Adipocyte (in vitro differentiated cells): ENCODE results near the gene POLR1G.
"Not testable (repeated sequence)": the region's sequence is repeated elsewhere in the genome, so short reads cannot be mapped to it uniquely, and the experiment has no call there.

Experiments
- DNase-seq: peaks from one replicate; pipeline ENCODE4 v3.0.0-alpha.2; 2015; ENCODE audit warnings: low read depth
- H3K27me3 ChIP-seq: replicated peaks from 2 replicates; pipeline ENCODE4 v1.7.0; 2013; ENCODE audit warnings: mild to moderate bottlenecking, low read length, moderate library complexity; ENCODE audit not compliant: control insufficient read depth, insufficient read depth
- H3K36me3 ChIP-seq: 2 replicates; pipeline ENCODE4 v1.7.0; 2013; ENCODE audit warnings: low read length, mild to moderate bottlenecking, moderate library complexity; ENCODE audit not compliant: control insufficient read depth, insufficient read depth, severe bottlenecking
- H3K4me1 ChIP-seq: 2 replicates; pipeline ENCODE4 v1.7.0; 2013; ENCODE audit warnings: mild to moderate bottlenecking, low read length, moderate library complexity; ENCODE audit not compliant: control insufficient read depth, insufficient read depth
- H3K4me3 ChIP-seq: 2 replicates; pipeline ENCODE4 v1.7.0; 2013; ENCODE audit warnings: mild to moderate bottlenecking, low read length, moderate library complexity
- H3K9ac ChIP-seq: 2 replicates; pipeline ENCODE4 v1.7.0; 2013; ENCODE audit warnings: mild to moderate bottlenecking, low read length, moderate library complexity
- H3K9me3 ChIP-seq: 2 replicates; pipeline ENCODE4 v1.7.0; 2013; ENCODE audit warnings: mild to moderate bottlenecking, low read length, moderate library complexity; ENCODE audit not compliant: control insufficient read depth

POLR1G gene

DNA sequence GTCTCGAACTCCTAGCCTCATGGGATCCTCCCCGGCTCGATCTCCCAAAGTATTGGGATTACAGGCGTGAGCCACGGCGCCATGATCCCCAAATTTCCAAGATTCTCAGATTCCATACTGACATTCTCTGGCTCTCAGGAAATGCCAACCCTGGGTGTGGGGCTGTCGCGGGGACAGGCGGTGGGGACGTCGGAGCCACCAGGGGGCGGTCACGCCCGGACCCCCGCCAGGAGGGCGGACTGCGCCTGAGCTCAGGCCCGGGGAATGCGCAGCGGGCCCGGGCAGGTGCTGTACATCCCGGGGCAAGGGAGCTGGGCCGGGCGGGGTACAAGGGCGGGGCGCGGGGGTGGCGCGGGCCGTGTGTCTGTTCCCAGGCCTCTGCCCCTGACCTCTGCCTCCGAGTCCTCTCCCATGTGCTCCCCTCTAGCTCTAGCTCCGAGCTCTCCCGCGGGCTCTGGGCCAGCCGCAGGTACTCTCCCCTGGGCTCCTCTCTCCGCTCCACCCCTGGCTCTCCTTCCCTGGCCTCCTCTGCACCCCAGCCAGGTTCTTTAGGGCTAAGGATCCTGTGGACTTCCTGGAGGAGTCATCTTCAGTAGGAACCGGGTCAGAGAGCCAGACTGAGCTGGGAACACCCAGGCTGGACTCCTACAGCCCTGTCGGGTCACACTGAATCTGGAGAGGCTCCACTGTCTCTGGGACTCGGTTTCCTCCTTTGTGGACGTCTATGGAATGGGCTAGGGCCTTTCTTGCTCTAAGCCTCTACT, 4.0 kb upstream of the POLR1G start:
- Histone ChIP-seq H3K9ac (peak overlapping the region; percentile 43), H3K9me3 (no peaks in the 10 kb centered on the region), H3K4me1 (peaks cover 36% of the 10 kb centered on the region), H3K27me3 (no peaks in the 10 kb centered on the region), H3K36me3 (no peaks in the 10 kb centered on the region), H3K4me3 (no peak overlapping the region)
- peak; percentile 32 for DNase-seq

DNA sequence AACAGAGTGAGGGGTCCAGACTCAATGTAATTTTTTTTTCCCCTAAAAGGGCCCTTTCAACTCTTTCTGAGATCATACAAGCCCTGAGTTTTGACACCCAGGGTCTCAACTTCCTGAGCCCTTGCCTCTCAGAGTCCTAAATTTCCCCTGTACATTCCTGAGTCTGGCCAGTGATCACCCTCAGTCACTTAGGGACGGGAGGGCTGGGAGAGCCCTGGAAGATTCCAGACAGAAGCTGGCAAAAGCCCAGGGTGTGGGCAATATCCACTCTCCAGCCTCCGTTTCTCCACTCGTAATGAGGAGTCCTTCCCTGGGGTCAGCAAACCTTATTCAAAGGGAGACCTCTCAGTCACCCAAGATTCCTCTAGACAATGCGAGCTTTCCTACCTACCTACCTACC, 3.2 kb upstream of the POLR1G start:
- no peak for DNase-seq

DNA sequence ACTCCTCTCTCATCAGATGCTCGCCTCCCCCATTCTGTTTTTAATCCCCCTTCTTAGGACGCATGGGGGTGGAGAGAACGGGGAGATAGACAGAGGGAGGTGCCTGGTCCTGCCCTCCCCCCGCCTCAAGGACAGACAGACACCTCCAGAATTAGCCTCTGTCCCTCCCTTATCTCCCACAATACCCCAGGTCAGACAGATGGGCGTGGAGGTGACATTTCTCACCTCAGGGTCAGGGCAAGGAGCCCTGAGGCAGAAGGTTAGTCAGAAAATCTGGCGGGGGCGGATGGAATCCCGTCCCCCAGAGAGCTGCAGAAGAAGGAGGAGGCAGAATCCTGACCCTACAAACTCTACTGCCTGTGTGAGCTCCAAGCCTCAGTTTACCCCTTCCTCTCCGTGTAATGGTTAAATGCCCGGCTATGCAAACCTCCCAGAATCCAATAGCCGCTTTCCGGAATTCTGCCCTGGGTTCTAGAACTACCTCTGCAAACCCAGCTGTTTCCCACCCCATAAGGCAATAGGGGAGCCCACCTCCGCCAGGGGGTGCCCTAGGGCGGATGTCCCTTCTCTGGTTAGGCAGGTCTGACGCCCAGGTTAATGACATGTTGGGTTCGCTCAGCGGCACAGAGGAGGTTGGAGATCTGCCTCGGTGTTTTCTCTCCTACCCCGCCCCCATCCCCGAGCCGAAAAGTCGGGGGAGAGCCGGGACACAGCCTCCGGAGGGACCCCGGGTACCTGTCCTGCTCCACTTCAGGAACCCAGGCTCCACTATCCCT, 2.5 kb upstream of the POLR1G start:
- H3K27me3 ChIP-seq = no peaks in the 10 kb centered on the region
- H3K4me3 ChIP-seq = peak overlapping the region; percentile 96
- H3K36me3 ChIP-seq = no peaks in the 10 kb centered on the region
- peak overlapping the region; percentile 96 for H3K9ac ChIP-seq
- DNase-seq = peak; percentile 57
- H3K9me3 ChIP-seq = no peaks in the 10 kb centered on the region
- peaks cover 28% of the 10 kb centered on the region for H3K4me1 ChIP-seq

More for the DNA sequence above, 3.2 kb upstream of the POLR1G start:
- Histone ChIP-seq H3K36me3 (no peaks in the 10 kb centered on the region), H3K9me3 (no peaks in the 10 kb centered on the region), H3K27me3 (no peaks in the 10 kb centered on the region), H3K9ac (peak overlapping the region; percentile 43), H3K4me1 (peaks cover 32% of the 10 kb centered on the region), H3K4me3 (peak overlapping the region; percentile 96)

DNA sequence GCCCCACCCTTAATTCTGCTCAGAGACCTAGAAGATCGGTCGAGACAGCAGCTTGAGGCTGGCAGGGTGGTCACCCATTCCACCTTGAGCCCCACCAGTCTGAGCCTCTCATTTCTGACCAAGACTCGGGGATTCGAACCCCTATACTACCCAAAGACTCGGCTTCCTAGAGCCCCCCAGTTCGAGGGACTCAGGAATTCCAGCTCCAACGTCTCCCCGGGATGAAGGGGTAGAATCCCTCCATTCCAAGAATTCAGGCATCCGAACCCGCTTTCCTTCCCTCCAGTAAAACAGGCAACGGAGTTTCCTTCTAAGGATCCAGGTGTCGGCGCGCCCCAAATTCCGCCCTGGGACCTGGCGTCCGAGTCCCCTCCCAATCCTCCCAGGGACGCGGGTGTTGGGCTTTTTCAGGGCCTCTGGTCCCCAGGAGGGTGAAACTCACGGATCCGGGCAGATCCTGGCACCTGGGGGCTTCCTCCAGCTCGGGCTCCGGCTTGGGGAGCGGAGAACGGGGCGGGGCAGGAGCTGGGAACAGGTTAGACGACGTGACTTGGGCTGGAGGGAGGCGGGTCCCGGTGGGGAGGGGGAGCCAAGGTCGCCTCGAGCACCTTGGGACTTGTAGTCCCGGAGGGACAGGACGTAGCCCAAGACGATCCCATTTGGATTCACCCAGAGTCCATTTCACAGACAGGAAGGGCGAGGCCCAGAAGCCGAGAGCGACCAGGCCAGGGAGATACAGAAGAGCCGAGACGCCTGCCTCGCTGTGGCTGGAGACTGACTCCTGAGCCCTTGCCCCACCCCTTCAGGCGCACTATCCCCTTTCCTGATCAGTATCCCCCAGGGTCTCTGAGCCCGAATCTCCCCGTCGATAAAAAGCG, 1.6 kb upstream of the POLR1G start, which contains the start of gene PPP1R13L:
Gene PPP1R13L, minus strand, starts transcription at position 513 of the 878 bp plus-strand sequence. CDS start 6,751 bp downstream, outside the sequence.
- peak; percentile 58 for DNase-seq
- Histone ChIP-seq H3K4me1 (peaks cover 28% of the 10 kb centered on the region), H3K36me3 (no peaks in the 10 kb centered on the region), H3K27me3 (no peaks in the 10 kb centered on the region), H3K9ac (peak within 1 kb of the TSS; percentile 96), H3K4me3 (peak within 1 kb of the TSS; percentile 96), H3K9me3 (no peaks in the 10 kb centered on the region)

DNA sequence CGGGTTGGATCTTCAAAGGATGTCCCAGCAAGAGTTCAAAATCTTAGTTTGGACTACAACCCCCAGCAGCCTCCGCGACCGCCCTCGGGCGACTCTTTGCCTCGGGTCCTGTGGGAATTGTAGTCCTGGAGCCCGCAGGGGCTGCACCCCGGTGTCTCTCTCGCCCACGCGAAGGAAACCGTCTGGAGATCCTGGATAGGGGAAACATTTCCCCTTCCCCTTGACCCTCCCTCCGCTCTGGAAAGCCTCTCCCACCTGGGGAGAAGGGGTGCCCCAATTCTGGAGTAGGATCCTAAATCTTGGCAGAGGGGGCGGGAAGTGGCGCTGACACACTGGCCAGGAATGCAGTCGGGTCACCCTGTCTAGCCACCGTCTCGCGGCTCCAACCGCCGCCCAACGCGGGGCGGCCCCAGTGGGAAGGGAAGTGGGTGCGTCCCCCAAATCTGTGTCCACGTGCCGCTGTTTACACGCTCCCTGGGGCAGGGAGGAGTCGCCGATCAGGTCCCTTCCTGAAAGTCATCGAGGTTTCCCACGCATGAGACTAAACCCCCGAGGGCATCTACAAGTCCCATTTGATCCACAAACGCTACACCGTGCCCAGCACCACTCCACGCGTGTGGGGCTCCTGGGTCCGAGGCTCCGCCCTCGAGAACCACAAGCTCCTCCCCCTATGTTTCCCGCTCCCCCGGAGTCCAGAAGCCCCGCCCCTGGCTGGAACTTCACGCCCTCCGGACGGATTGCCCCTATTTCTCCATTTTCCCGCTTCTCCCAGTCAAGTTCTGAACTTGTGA, 814 bp upstream of the POLR1G start:
- peak overlapping the region; percentile 96 for H3K4me3 ChIP-seq
- peak; percentile 89 for DNase-seq
- no peaks in the 10 kb centered on the region for H3K9me3 ChIP-seq
- H3K9ac ChIP-seq = peak overlapping the region; percentile 96
- peaks cover 28% of the 10 kb centered on the region for H3K4me1 ChIP-seq
- H3K36me3 ChIP-seq = no peaks in the 10 kb centered on the region
- no peaks in the 10 kb centered on the region for H3K27me3 ChIP-seq

DNA sequence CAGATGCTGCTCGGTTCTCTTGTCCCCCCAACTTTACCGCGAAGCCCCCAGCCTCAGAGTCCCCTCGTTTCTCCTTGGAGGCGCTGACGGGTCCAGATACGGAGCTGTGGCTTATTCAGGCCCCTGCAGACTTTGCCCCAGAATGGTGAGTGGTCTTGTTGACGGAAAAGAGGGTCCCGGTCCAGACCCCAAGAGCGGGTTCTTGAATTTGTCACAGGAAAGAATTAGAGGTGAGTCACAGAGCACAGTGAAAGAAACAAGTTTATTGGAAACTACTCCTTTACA, 589 bp downstream of the POLR1G start:
- Histone ChIP-seq H3K4me3 (peak overlapping the region; percentile 96), H3K36me3 (peaks cover 4% of the 10 kb centered on the region), H3K4me1 (peaks cover 28% of the 10 kb centered on the region), H3K9ac (peak overlapping the region; percentile 96), H3K9me3 (no peaks in the 10 kb centered on the region), H3K27me3 (no peaks in the 10 kb centered on the region)
- DNase-seq = no peak

DNA sequence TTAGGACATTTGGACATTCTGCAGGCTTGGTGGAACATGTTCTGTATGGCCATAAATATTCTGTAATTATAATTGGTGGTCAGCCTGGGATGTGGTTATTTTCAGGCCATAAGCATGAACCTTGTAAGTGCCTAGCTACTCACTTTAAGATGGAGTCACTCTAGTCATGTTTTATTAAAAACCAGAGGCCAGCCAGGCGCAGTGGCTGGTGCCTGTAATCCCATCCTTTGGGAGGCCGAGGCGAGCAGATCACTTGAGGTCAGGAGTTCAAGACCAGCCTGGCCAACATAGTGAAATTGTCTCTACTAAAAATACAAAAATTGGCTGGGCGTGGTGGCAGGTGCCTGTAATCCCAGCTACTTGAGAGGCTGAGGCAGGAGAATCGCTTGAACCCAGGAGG, 1.1 kb downstream of the POLR1G start:
- H3K36me3 ChIP-seq, H3K27me3 ChIP-seq, DNase-seq, H3K9me3 ChIP-seq: not testable (repeated sequence)
- peak overlapping the region; percentile 96 for H3K4me3 ChIP-seq
- H3K9ac ChIP-seq = peak overlapping the region; percentile 96
- peaks cover 28% of the 10 kb centered on the region for H3K4me1 ChIP-seq

DNA sequence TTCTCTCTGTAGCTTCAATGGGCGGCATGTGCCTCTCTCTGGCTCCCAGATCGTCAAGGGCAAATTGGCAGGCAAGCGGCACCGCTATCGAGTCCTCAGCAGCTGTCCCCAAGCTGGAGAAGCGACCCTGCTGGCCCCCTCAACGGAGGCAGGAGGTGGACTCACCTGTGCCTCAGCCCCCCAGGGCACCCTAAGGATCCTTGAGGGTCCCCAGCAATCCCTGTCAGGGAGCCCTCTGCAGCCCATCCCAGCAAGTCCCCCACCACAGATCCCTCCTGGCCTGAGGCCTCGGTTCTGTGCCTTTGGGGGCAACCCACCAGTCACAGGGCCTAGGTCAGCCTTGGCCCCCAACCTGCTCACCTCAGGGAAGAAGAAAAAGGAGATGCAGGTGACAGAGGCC, 1.7 kb downstream of the POLR1G start:
- Histone ChIP-seq H3K4me1 (peaks cover 24% of the 10 kb centered on the region), H3K4me3 (no peak overlapping the region), H3K9ac (no peak overlapping the region), H3K36me3 (peaks cover 12% of the 10 kb centered on the region), H3K9me3 (no peaks in the 10 kb centered on the region), H3K27me3 (no peaks in the 10 kb centered on the region)
- no peak for DNase-seq

DNA sequence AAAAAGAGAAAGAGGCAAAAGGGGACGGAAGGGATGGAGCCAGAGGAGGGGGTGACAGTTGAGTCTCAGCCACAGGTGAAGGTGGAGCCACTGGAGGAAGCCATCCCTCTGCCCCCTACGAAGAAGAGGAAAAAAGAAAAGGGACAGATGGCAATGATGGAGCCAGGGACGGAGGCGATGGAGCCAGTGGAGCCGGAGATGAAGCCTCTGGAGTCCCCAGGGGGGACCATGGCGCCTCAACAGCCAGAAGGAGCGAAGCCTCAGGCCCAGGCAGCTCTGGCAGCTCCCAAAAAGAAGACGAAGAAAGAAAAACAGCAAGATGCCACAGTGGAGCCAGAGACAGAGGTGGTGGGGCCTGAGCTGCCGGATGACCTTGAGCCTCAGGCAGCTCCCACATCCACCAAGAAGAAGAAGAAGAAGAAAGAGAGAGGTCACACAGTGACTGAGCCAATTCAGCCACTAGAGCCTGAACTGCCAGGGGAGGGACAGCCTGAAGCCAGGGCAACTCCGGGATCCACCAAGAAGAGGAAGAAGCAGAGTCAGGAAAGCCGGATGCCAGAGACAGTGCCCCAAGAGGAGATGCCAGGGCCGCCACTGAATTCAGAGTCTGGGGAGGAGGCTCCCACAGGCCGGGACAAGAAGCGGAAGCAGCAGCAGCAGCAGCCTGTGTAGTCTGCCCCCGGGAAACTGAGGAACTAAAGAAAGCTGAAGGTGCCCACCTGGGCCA, 2.5 kb downstream of the POLR1G start:
- Histone ChIP-seq H3K27me3 (no peaks in the 10 kb centered on the region), H3K9ac (no peak overlapping the region), H3K36me3 (peaks cover 21% of the 10 kb centered on the region), H3K4me3 (no peak overlapping the region), H3K4me1 (peaks cover 15% of the 10 kb centered on the region), H3K9me3 (no peaks in the 10 kb centered on the region)
- DNase-seq = no peak

DNA sequence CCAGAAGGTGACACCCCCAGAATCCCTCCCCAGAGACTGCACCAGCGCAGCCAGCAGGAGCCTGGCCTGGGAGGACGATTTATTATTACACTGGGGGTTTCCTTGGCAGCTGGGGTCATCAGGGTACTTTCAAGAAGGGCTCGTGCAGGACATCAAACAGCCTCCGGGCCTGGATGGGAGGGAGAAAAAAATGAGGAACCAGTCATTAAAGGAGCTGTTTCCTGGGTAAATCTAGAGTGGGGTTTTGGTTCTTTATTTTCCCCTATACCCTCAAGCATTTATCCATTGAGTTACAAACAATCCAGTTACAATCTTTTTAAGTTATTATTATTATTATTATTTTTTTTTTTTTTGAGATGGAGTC, 3.1 kb downstream of the POLR1G start:
- H3K36me3 ChIP-seq = peaks cover 26% of the 10 kb centered on the region
- H3K4me1 ChIP-seq = peaks cover 10% of the 10 kb centered on the region
- DNase-seq = no peak

More for the DNA sequence above, 3.1 kb downstream of the POLR1G start:
- no peaks in the 10 kb centered on the region for H3K27me3 ChIP-seq
- no peak overlapping the region for H3K4me3 ChIP-seq
- H3K9ac ChIP-seq = no peak overlapping the region
- H3K9me3 ChIP-seq = no peaks in the 10 kb centered on the region
